ENCODE data around the gene GALK1. TPM values are rescaled to one million over a fixed set of nuclear protein-coding genes. Genes with fewer than 3 reads are reported as not detected.

The GALK1 gene
- total and polyA plus RNA-seq, 4 donors: 23.0 to 70.5 (median 44.0) TPM

DNA sequence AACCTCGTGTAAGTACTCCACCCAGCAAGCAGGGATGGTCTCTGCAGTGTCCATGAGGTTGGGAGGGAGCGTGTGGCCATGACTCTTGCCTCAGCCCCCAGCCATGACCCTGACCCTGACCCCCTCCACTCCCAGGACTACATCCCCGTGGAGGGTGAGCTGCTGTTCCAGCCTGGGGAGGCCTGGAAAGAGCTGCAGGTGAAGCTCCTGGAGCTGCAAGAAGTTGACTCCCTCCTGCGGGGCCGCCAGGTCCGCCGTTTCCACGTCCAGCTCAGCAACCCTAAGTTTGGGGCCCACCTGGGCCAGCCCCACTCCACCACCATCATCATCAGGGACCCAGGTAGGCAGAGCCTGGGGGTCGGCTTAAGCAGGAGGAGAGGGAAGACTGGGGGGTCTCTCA, 16.3 kb downstream of the GALK1 start:
- Histone ChIP-seq H3K36me3 (ENCODE audit: control insufficient read depth in 4 of 4, insufficient read depth in 4 of 4, low read length in 4 of 4) (no peaks in the 10 kb centered on the region), H3K4me3 (no peak overlapping the region), H3K27me3 (ENCODE audit: control insufficient read depth in 3 of 3, insufficient read depth in 3 of 3, low read length in 2 of 3) (no peaks in the 10 kb centered on the region), H3K9me3 (ENCODE audit: control insufficient read depth in 4 of 4, insufficient read depth in 3 of 4, low read length in 3 of 4) (no peaks in the 10 kb centered on the region), H3K4me1 (ENCODE audit: control insufficient read depth in 5 of 5, insufficient read depth in 5 of 5, low read length in 5 of 5) (peaks cover 0 to 10% (median 0%) of the 10 kb centered on the region in 5 donors), H3K9ac (ENCODE audit: insufficient read depth in 1 of 2, low read length in 2 of 2) (no peak overlapping the region), H3K27ac (ENCODE audit: low read depth in 1 of 2, low read length in 1 of 2) (no peak overlapping the region)
- ATAC-seq (ENCODE audit: insufficient read depth, low FRiP score) (no peak), DNase-seq (no peak)
- 85 to 91% methylated on average over 9 of the region's 9 CpGs for WGBS, 2 donors
- TF ChIP-seq, protein P1, sequence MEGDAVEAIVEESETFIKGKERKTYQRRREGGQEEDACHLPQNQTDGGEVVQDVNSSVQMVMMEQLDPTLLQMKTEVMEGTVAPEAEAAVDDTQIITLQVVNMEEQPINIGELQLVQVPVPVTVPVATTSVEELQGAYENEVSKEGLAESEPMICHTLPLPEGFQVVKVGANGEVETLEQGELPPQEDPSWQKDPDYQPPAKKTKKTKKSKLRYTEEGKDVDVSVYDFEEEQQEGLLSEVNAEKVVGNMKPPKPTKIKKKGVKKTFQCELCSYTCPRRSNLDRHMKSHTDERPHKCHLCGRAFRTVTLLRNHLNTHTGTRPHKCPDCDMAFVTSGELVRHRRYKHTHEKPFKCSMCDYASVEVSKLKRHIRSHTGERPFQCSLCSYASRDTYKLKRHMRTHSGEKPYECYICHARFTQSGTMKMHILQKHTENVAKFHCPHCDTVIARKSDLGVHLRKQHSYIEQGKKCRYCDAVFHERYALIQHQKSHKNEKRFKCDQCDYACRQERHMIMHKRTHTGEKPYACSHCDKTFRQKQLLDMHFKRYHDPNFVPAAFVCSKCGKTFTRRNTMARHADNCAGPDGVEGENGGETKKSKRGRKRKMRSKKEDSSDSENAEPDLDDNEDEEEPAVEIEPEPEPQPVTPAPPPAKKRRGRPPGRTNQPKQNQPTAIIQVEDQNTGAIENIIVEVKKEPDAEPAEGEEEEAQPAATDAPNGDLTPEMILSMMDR (IDR thresholded peaks at IDR 0.05; ENCODE audit: control extremely low read depth, extremely low read depth): no peak

DNA sequence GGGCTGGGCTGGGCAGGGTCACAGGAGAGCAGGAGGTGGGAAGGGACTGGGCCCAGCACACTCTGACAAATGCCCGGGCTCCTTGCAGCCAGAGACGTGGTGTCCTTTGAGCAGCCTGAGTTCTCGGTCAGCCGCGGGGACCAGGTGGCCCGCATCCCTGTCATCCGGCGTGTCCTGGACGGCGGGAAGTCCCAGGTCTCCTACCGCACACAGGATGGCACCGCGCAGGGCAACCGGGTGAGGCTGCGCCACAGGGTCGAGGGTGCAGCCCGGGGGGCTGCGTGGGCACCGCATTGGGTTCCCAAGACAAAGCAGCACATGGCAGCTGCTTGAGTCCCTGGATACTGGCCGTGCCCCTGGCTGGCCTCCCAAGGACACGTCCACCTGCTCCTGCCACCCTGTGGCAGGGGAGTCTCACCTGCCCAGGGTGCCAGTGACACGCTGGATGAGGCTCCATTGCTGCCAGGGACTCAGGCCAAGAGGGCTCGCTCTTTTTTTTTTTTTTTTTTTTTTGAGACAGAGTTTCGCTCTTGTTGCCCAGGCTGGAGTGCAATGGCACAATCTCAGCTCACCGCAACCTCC, 21.3 kb downstream of the GALK1 start:
- no peak for ATAC-seq (ENCODE audit: insufficient read depth, low FRiP score)
- H3K4me1 ChIP-seq (ENCODE audit: control insufficient read depth in 5 of 5, insufficient read depth in 5 of 5, low read length in 5 of 5): no peaks in the 10 kb centered on the region
- peaks cover 0 to 13% (median 0%) of the 10 kb centered on the region in 4 donors for H3K36me3 ChIP-seq (ENCODE audit: control insufficient read depth in 4 of 4, insufficient read depth in 4 of 4, low read length in 4 of 4)
- H3K27ac ChIP-seq (ENCODE audit: low read depth in 1 of 2, low read length in 1 of 2): no peak overlapping the region
- no peaks in the 10 kb centered on the region for H3K9me3 ChIP-seq (ENCODE audit: control insufficient read depth in 4 of 4, insufficient read depth in 3 of 4, low read length in 3 of 4)
- TF ChIP-seq, protein P1 (IDR thresholded peaks at IDR 0.05; ENCODE audit: control extremely low read depth, extremely low read depth): no peak
- 92 to 96% methylated on average over 24 to 25 of the region's 25 CpGs for WGBS, 2 donors
- no peak overlapping the region for H3K4me3 ChIP-seq
- no peak overlapping the region for H3K9ac ChIP-seq (ENCODE audit: insufficient read depth in 1 of 2, low read length in 2 of 2)
- no peaks in the 10 kb centered on the region for H3K27me3 ChIP-seq (ENCODE audit: control insufficient read depth in 3 of 3, insufficient read depth in 3 of 3, low read length in 2 of 3)
- DNase-seq: no peak

DNA sequence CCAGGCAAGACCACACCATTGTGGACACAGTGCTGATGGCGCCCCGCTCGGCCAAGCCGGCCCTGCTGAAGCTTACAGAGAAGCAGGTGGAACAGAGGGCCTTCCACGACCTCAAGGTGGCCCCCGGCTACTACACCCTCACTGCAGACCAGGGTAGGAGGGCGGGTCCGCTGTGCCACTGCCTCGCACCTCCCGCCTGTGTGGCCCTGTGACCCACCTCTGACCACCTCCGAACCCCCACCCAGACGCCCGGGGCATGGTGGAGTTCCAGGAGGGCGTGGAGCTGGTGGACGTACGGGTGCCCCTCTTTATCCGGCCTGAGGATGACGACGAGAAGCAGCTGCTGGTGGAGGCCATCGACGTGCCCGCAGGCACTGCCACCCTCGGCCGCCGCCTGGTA, 22.7 kb downstream of the GALK1 start:
- Histone ChIP-seq H3K4me3 (no peak overlapping the region), H3K4me1 (ENCODE audit: control insufficient read depth in 5 of 5, insufficient read depth in 5 of 5, low read length in 5 of 5) (no peaks in the 10 kb centered on the region), H3K36me3 (ENCODE audit: control insufficient read depth in 4 of 4, insufficient read depth in 4 of 4, low read length in 4 of 4) (peaks cover 0 to 13% (median 0%) of the 10 kb centered on the region in 4 donors), H3K27me3 (ENCODE audit: control insufficient read depth in 3 of 3, insufficient read depth in 3 of 3, low read length in 2 of 3) (no peaks in the 10 kb centered on the region), H3K27ac (ENCODE audit: low read depth in 1 of 2, low read length in 1 of 2) (no peak overlapping the region), H3K9ac (ENCODE audit: insufficient read depth in 1 of 2, low read length in 2 of 2) (no peak overlapping the region), H3K9me3 (ENCODE audit: control insufficient read depth in 4 of 4, insufficient read depth in 3 of 4, low read length in 3 of 4) (no peaks in the 10 kb centered on the region)
- DNase-seq: no peak
- ATAC-seq (ENCODE audit: insufficient read depth, low FRiP score): no peak
- WGBS, 2 donors: 91 to 92% methylated on average over 25 of the region's 25 CpGs
- TF ChIP-seq, protein P1 (IDR thresholded peaks at IDR 0.05; ENCODE audit: control extremely low read depth, extremely low read depth): no peak

DNA sequence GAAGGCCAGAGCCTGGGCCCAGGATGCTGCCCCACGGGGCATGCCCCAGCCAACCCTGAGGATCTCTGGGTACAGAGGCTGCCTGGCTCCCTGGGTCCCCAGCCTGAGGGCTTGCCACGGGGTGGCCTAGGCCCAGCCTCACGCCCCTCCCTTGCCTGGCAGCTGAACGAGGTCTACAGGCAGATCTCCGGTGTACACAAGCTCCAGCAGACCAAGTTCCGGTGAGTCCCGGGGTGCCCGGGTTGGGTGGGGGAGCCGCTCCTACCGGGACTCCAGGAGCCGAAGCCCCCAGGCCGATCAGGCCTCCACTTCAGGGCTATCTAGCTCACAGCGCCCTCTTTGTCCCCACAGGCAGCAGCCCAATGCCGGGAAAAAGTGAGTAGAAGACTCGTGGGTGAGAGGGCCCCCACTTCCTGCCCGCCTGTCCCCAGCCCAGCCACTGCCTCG, 24.3 kb downstream of the GALK1 start:
- TF ChIP-seq, protein P1 (IDR thresholded peaks at IDR 0.05; ENCODE audit: control extremely low read depth, extremely low read depth): no peak

More for the DNA sequence above, 24.3 kb downstream of the GALK1 start:
- no peaks in the 10 kb centered on the region for H3K4me1 ChIP-seq (ENCODE audit: control insufficient read depth in 5 of 5, insufficient read depth in 5 of 5, low read length in 5 of 5)
- ATAC-seq (ENCODE audit: insufficient read depth, low FRiP score) (no peak), DNase-seq (no peak)
- no peak overlapping the region for H3K9ac ChIP-seq (ENCODE audit: insufficient read depth in 1 of 2, low read length in 2 of 2)
- no peak overlapping the region for H3K4me3 ChIP-seq
- H3K9me3 ChIP-seq (ENCODE audit: control insufficient read depth in 4 of 4, insufficient read depth in 3 of 4, low read length in 3 of 4): no peaks in the 10 kb centered on the region
- 84 to 86% methylated on average over 17 of the region's 17 CpGs for WGBS, 2 donors
- H3K27me3 ChIP-seq (ENCODE audit: control insufficient read depth in 3 of 3, insufficient read depth in 3 of 3, low read length in 2 of 3): no peaks in the 10 kb centered on the region
- H3K36me3 ChIP-seq (ENCODE audit: control insufficient read depth in 4 of 4, insufficient read depth in 4 of 4, low read length in 4 of 4): peaks cover 0 to 19% (median 0%) of the 10 kb centered on the region in 4 donors
- H3K27ac ChIP-seq (ENCODE audit: low read depth in 1 of 2, low read length in 1 of 2): no peak overlapping the region

Measured in lung (tissue), 12 donors.